Activated CD4-positive, alpha-beta memory T cell treated with anti-CD3 and anti-CD28 coated beads for 36 hours (primary cell): ENCODE measurements around the gene KLHL22. TPM values are rescaled to one million over a fixed set of nuclear protein-coding genes. Genes with fewer than 3 reads are reported as not detected.

ENCODE experiments used
- CTCF ChIA-PET: fragments of 350-600 bp; sonication (Branson Sonifier 250); formaldehyde crosslinking; loops from one replicate; lab custom pipeline; 2021; ENCODE audit warnings: antibody characterized with exemption, inconsistent platforms; lab: Charles Lee
- POLR2A ChIA-PET: fragments of 350-600 bp; sonication (Branson Sonifier 250); formaldehyde crosslinking; loops from one replicate; lab custom pipeline; 2021; ENCODE audit warnings: antibody characterized with exemption; lab: Charles Lee
- DNase-seq: peaks from one replicate; pipeline ENCODE4 v3.0.0-alpha.2; 2020
- H3K27ac Mint-ChIP-seq: one replicate; pipeline ENCODE4 v1.8.0; 2021; ENCODE audit warnings: mixed read lengths
- H3K27me3 Mint-ChIP-seq: one replicate; pipeline ENCODE4 v1.8.0; 2021; ENCODE audit warnings: mixed read lengths
- H3K36me3 Mint-ChIP-seq: one replicate; pipeline ENCODE4 v1.8.0; 2021; ENCODE audit warnings: mixed read lengths
- H3K4me1 Mint-ChIP-seq: one replicate; pipeline ENCODE4 v1.8.0; 2021; ENCODE audit warnings: low read depth, mixed read lengths
- H3K4me3 Mint-ChIP-seq: one replicate; pipeline ENCODE4 v1.8.0; 2021; ENCODE audit warnings: mild to moderate bottlenecking, mixed read lengths
- H3K9me3 Mint-ChIP-seq: one replicate; pipeline ENCODE4 v1.8.0; 2021; ENCODE audit warnings: mixed read lengths
- intact Hi-C: fragments of 100-400 bp; cut with micrococcal nuclease; formaldehyde crosslinking; loops from one replicate; pipeline ENCODE4 v1.15.1; 2023
- total RNA-seq, 2 experiments: library from RNA; stranded (reverse); gene quantifications; one replicate each; pipeline ENCODE4 v1.2.3, GENCODE V29; 2021

The KLHL22 gene
- total RNA-seq, 2 experiments from 2014 or later: 23.3 to 25.5 TPM

- Mint-ChIP-seq H3K9me3 (no peaks in the 10 kb centered on the region), H3K4me3 (no peak overlapping the region), H3K27me3 (no peaks in the 10 kb centered on the region), H3K27ac (no peak overlapping the region), H3K4me1 (peaks cover 3% of the 10 kb centered on the region), H3K36me3 (peaks cover 16% of the 10 kb centered on the region)
- intact Hi-C loops: no loop called here
- POLR2A ChIA-PET: no interaction called here
- DNase-seq: no peak
- CTCF ChIA-PET: interaction anchor here (2.6 kb wide), 1 partner anchor 11 kb away, joined by 18 read pairs; no protein-coding TSS in a partner anchor
Measured at GRCh38 chr22:20407829-20408228, 87.8 kb downstream of the KLHL22 start.

DNA sequence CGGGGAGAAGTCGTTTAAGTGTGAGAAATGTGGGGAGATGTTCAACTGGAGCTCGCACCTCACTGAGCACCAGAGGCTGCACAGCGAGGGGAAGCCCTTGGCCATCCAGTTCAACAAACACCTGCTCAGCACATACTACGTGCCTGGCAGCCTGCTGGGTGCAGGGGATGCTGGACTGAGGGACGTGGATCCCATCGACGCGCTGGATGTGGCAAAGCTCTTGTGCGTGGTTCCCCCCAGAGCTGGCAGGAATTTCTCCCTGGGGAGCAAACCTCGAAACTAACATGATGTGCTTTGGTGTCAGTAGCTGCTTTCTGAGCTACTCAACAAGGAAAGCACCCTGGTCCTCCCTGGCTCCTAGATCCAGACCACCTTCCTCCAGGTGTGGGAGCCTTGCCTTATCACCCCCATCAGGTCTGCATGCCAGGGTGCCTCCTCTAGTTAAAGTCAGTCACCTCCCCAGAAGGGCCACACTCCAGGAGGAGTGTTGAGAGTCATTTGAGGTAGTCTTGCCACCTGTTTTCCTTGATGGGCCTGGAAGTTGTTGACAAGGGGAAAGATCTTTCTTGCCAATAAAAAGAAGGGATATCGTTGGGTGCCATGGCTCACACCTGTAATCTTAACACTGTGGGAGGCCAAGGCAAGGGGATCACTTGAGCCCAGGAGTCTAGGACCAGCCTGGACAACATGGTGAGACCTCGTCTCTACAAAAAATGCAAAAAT, 88.7 kb downstream of the KLHL22 start:
- Mint-ChIP-seq H3K27me3 (no peaks in the 10 kb centered on the region), H3K36me3 (peaks cover 16% of the 10 kb centered on the region), H3K9me3 (no peaks in the 10 kb centered on the region), H3K27ac (no peak overlapping the region), H3K4me1 (peaks cover 3% of the 10 kb centered on the region), H3K4me3 (no peak overlapping the region)
- ChIA-PET POLR2A (no interaction called here), CTCF (no interaction called here)
- intact Hi-C loops: no loop called here
- no peak for DNase-seq

DNA sequence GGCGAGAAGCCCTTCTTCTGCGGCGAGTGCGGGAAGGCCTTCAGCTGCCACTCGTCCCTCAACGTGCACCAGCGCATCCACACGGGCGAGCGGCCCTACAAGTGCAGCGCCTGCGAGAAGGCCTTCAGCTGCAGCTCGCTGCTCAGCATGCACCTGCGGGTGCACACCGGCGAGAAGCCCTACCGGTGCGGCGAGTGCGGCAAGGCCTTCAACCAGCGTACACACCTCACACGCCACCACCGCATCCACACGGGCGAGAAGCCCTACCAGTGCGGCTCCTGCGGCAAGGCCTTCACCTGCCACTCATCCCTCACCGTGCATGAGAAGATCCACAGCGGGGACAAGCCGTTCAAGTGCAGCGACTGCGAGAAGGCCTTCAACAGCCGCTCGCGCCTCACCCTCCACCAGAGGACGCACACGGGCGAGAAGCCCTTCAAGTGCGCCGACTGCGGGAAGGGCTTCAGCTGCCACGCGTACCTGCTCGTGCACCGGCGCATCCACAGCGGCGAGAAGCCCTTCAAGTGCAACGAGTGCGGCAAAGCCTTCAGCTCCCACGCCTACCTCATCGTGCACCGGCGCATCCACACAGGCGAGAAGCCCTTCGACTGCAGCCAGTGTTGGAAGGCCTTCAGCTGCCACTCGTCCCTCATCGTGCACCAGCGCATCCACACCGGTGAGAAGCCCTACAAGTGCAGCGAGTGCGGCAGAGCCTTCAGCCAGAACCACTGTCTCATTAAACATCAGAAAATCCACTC, 89.5 kb downstream of the KLHL22 start:
- Mint-ChIP-seq H3K27ac (no peak overlapping the region), H3K4me3 (no peak overlapping the region), H3K9me3 (no peaks in the 10 kb centered on the region), H3K4me1 (peaks cover 3% of the 10 kb centered on the region), H3K27me3 (no peaks in the 10 kb centered on the region), H3K36me3 (peaks cover 16% of the 10 kb centered on the region)
- intact Hi-C loops: no loop called here
- ChIA-PET POLR2A (no interaction called here), CTCF (no interaction called here)
- no peak for DNase-seq

GRCh38 chr22:20405291-20405930, 90.2 kb downstream of the KLHL22 start:
- no peaks in the 10 kb centered on the region for H3K27me3 Mint-ChIP-seq
- peaks cover 3% of the 10 kb centered on the region for H3K4me1 Mint-ChIP-seq
- H3K36me3 Mint-ChIP-seq: peaks cover 16% of the 10 kb centered on the region
- intact Hi-C loops: no loop called here
- no peaks in the 10 kb centered on the region for H3K9me3 Mint-ChIP-seq
- ChIA-PET CTCF (interaction anchor here (0.9 kb wide), 1 partner anchor 12 kb away, joined by 3 read pairs; no protein-coding TSS in a partner anchor), POLR2A (no interaction called here)
- no peak overlapping the region for H3K27ac Mint-ChIP-seq
- no peak overlapping the region for H3K4me3 Mint-ChIP-seq
- no peak for DNase-seq

GRCh38 chr22:20404881-20405280, 90.7 kb downstream of the KLHL22 start:
- ChIA-PET POLR2A (no interaction called here), CTCF (interaction anchor here (0.9 kb wide), 1 partner anchor 13 kb away, joined by 3 read pairs; no protein-coding TSS in a partner anchor)
- H3K4me1 Mint-ChIP-seq: peaks cover 3% of the 10 kb centered on the region
- DNase-seq: no peak
- peaks cover 16% of the 10 kb centered on the region for H3K36me3 Mint-ChIP-seq
- no peaks in the 10 kb centered on the region for H3K27me3 Mint-ChIP-seq
- no peaks in the 10 kb centered on the region for H3K9me3 Mint-ChIP-seq
- H3K4me3 Mint-ChIP-seq: no peak overlapping the region
- intact Hi-C loops: no loop called here
- no peak overlapping the region for H3K27ac Mint-ChIP-seq

DNA sequence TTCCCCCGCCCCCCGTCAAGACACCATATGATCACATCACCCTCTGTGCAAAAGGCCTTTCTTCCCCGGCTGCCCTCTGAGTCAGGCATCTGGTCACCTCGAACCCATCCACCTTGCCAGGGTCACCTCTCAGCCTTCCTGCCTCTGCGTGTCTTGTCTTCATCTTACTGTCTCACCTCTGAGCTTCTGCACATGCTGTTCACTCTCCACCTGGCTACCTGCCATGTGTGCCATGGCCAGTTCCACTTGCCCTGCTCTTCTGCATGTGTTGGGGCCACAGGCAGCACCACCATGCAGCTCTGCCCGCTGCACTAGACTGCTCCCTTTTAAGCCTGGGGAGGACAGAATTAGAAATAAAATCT, 91.8 kb downstream of the KLHL22 start:
- Mint-ChIP-seq H3K4me3 (no peak overlapping the region), H3K36me3 (peaks cover 16% of the 10 kb centered on the region), H3K27ac (no peak overlapping the region), H3K4me1 (peaks cover 6% of the 10 kb centered on the region), H3K9me3 (no peaks in the 10 kb centered on the region), H3K27me3 (no peaks in the 10 kb centered on the region)
- DNase-seq: no peak
- intact Hi-C loops: no loop called here
- CTCF ChIA-PET: no interaction called here
- POLR2A ChIA-PET: no interaction called here

- no peaks in the 10 kb centered on the region for H3K27me3 Mint-ChIP-seq
- POLR2A ChIA-PET: interaction anchor here (0.7 kb wide), 1 partner anchor 105 kb away, joined by 3 read pairs; no protein-coding TSS in a partner anchor
- no peaks in the 10 kb centered on the region for H3K9me3 Mint-ChIP-seq
- no peak overlapping the region for H3K4me3 Mint-ChIP-seq
- no peak for DNase-seq
- CTCF ChIA-PET: no interaction called here
- H3K27ac Mint-ChIP-seq: no peak overlapping the region
- peaks cover 6% of the 10 kb centered on the region for H3K4me1 Mint-ChIP-seq
- intact Hi-C loops: no loop called here
- H3K36me3 Mint-ChIP-seq: peaks cover 16% of the 10 kb centered on the region
Measured at GRCh38 chr22:20402960-20403778, 92.4 kb downstream of the KLHL22 start.

DNA sequence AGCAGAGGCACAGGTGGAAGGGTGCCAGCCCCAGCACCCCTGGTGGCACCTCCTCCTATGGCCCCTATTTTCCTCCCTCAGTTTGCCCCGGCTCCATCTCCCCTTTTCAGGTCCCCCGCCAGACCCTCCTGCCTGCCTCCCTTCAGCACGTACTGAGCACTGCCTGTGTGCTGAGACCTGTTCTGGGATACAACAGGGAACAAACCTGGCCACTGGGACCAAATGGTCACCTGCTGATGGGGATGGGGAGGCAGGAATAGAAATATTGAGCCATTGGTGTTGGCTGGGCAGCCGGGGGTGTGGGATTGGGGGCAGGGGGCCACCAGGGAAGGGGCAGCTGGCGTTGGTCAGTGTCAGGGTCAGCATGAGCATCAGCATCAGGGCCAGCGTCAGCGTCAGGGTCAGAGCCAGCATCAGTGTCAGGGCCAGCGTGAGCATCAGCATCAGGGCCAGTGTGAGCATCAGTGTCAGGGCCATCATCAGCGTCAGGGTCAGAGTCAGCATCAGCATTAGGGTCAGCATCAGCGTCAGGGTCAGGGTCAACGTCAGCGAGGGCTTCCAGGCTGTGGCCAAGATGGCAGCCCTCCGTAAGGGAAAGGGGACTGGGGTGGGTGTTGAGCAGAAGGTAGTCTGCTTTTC, 94.1 kb downstream of the KLHL22 start:
- ChIA-PET POLR2A (no interaction called here), CTCF (no interaction called here)
- Mint-ChIP-seq H3K4me3 (no peak overlapping the region), H3K36me3 (peaks cover 11% of the 10 kb centered on the region), H3K27ac (no peak overlapping the region), H3K4me1 (peaks cover 8% of the 10 kb centered on the region), H3K9me3 (no peaks in the 10 kb centered on the region), H3K27me3 (no peaks in the 10 kb centered on the region)
- DNase-seq: no peak
- intact Hi-C loops: no loop called here

DNA sequence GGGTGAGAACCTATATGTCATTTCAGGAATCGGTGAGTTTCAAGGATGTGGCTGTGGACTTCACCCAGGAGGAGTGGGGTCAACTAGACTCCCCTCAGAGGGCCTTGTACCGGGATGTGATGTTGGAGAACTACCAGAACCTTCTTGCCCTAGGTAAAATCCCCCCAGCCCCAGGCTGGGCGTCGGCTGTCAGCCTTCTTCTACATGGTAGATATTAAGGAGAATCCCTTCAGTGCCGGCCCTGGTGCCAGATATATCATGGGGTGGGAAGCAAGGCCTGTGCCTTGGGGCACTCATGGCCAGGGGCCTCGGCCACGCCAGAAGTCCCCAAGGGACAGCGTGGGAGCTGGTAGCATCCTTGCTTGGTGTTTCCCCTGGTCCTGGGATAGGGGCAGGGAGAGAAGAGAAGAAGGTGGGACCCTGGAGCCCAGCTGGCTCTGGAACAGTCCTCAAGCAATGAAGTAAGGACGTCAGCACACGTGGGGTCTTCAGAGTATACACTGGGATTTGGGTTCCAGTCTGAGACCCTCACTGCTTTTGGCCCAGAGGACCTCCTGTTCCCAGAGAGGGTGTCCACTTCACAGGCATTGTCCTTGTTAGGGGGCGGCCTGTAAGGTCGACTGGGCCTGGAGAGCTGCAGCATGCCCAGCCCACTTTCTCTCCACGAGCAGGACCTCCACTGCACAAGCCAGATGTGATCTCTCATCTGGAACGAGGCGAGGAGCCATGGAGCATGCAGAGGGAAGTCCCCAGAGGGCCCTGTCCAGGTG, 94.8 kb downstream of the KLHL22 start:
- H3K27me3 Mint-ChIP-seq: no peaks in the 10 kb centered on the region
- no peaks in the 10 kb centered on the region for H3K9me3 Mint-ChIP-seq
- no peak overlapping the region for H3K4me3 Mint-ChIP-seq
- intact Hi-C loops: no loop called here
- H3K36me3 Mint-ChIP-seq: peaks cover 9% of the 10 kb centered on the region
- H3K27ac Mint-ChIP-seq: no peak overlapping the region
- DNase-seq: no peak
- CTCF ChIA-PET: no interaction called here
- POLR2A ChIA-PET: no interaction called here
- peaks cover 15% of the 10 kb centered on the region for H3K4me1 Mint-ChIP-seq

- no peak for DNase-seq
- POLR2A ChIA-PET: no interaction called here
- H3K4me1 Mint-ChIP-seq: peaks cover 22% of the 10 kb centered on the region
- CTCF ChIA-PET: no interaction called here
- no peaks in the 10 kb centered on the region for H3K27me3 Mint-ChIP-seq
- H3K27ac Mint-ChIP-seq: no peak overlapping the region
- no peaks in the 10 kb centered on the region for H3K9me3 Mint-ChIP-seq
- intact Hi-C loops: no loop called here
- no peak overlapping the region for H3K4me3 Mint-ChIP-seq
- H3K36me3 Mint-ChIP-seq: peaks cover 8% of the 10 kb centered on the region
Measured at GRCh38 chr22:20399866-20400605, 95.6 kb downstream of the KLHL22 start.
